SJSA1 (cell line): Measurements from ENCODE around the gene CHD2. TPM values are rescaled to one million over a fixed set of nuclear protein-coding genes. Genes with fewer than 3 reads are reported as not detected.

Source experiments
- DNase-seq, 2 experiments: peaks; one replicate each; pipeline ENCODE4 v3.0.0-alpha.2; 2015 to 2020; ENCODE audit warnings: low spot score in 2 of 2, low read depth in 1 of 2
- H3K27ac ChIP-seq: fragments of 250-450 bp; sonication (Bioruptor Pico); 2 replicates; pipeline ENCODE4 v1.5.1; 2020; ENCODE audit warnings: mild to moderate bottlenecking, moderate library complexity
- H3K27me3 ChIP-seq: fragments of 250-450 bp; sonication (Bioruptor Pico); replicated peaks from 2 replicates; pipeline ENCODE4 v1.5.1; 2020; ENCODE audit warnings: mild to moderate bottlenecking, moderate library complexity
- H3K36me3 ChIP-seq: fragments of 250-450 bp; sonication (Bioruptor Pico); 2 replicates; pipeline ENCODE4 v1.5.1; 2020; ENCODE audit warnings: mild to moderate bottlenecking
- H3K4me1 ChIP-seq: fragments of 250-450 bp; sonication (Bioruptor Pico); replicated peaks from 2 replicates; pipeline ENCODE4 v1.6.1; 2021; ENCODE audit warnings: mild to moderate bottlenecking
- H3K4me3 ChIP-seq: fragments of 250-450 bp; sonication (Bioruptor Pico); 2 replicates; pipeline ENCODE4 v1.5.1; 2020; ENCODE audit warnings: mild to moderate bottlenecking
- H3K9me3 ChIP-seq: fragments of 250-450 bp; sonication (Bioruptor Pico); replicated peaks from 2 replicates; pipeline ENCODE4 v1.5.1; 2020; ENCODE audit warnings: mild to moderate bottlenecking
- total RNA-seq: library from RNA; depleted of rRNA; stranded (reverse); fragments of >200 nt; shearing (Covaris generic); gene quantifications from 2 replicates; pipeline ENCODE4 v1.2.3, GENCODE V29; 2014

The CHD2 gene
- total RNA-seq, 1 experiment from 2014 or later, result 37.6 TPM

DNA sequence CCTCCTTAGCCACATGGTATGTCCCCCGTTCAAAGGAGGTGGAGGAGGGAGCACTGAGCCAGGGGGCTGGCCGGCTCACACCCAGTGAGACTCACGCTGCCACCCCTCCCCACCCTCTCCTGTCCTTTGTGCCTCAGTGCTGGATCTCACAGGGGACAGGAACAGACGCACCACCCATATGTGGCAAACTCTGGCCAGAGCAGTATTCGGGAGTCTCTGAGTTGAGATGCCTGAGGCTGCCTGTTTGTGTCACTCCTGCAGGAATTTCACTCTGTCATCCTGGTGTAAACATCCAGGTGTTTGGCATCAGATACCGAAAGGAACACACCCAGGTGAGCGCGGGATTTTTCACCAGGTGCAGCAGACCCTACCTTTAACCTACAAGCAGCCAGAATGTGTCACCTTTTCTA lies 163.1 kb downstream of the CHD2 start:
- Histone ChIP-seq H3K4me3 (no peak overlapping the region), H3K4me1 (peaks cover 8% of the 10 kb centered on the region), H3K9me3 (no peaks in the 10 kb centered on the region), H3K27me3 (no peaks in the 10 kb centered on the region), H3K27ac (no peak overlapping the region), H3K36me3 (peaks cover 3% of the 10 kb centered on the region; the same call in 1 of the 2 replicates)
- no peak for DNase-seq

GRCh38 chr15:93063796-93064690 lies 163.9 kb downstream of the CHD2 start:
- Histone ChIP-seq H3K27ac (no peak overlapping the region), H3K36me3 (peaks cover 3% of the 10 kb centered on the region; the same call in 1 of the 2 replicates), H3K4me1 (peaks cover 8% of the 10 kb centered on the region), H3K27me3 (no peaks in the 10 kb centered on the region), H3K4me3 (no peak overlapping the region), H3K9me3 (no peaks in the 10 kb centered on the region)
- no peak for DNase-seq

DNA sequence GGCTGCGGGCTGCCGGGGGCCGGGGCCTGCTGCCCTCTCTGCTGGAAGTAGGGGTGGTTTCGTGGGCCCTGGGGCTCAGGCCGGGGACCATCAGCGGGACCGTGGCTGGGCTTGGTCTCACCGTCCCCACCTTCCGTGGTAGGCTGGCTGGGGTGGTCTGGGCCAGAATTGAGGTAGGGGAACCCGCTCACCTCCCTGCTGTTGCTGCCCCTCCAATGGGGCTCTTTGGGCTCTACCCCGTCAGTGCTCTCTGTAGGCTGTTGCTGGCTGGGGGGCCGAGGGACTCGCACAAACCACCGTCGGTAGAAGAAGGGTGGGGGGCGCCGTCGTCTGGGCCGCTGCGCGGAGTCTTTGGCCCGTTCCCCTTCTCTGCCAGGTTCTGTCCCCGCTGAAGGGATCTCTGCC lies 165.5 kb downstream of the CHD2 start:
- H3K9me3 ChIP-seq, result no peaks in the 10 kb centered on the region; the same call in 1 of the 2 replicates
- no peak for DNase-seq
- no peak overlapping the region for H3K27ac ChIP-seq

DNA sequence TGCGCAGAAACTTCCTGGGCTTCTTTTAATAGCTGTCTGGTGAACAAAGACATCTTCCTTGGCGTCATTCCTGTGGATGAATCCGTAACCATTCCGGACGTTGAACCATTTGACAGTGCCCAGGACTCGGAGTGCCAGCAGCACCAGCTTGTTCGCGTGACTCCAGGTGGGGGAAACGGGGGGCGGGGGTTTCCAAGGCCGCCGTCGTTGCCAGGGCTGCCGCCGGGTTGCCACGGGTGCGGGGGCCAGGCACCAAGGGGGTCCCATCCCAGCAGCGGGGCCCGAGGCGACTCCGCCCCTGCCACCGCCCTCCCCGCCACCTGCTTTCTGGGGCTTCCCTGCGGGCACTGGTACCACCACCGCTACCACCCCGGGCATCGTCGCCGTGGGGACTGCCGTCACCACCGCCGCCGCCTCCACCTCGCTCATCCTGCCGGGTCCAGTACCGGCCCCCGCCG lies 166.1 kb downstream of the CHD2 start:
- Histone ChIP-seq H3K4me1 (peaks cover 9% of the 10 kb centered on the region), H3K27me3 (no peaks in the 10 kb centered on the region), H3K27ac (no peak overlapping the region), H3K36me3 (peaks cover 3% of the 10 kb centered on the region; the same call in 1 of the 2 replicates), H3K9me3 (no peaks in the 10 kb centered on the region; the same call in 1 of the 2 replicates), H3K4me3 (no peak overlapping the region)
- no peak for DNase-seq

More for the DNA sequence above, 165.5 kb downstream of the CHD2 start:
- H3K4me1 ChIP-seq, result peaks cover 8% of the 10 kb centered on the region
- peaks cover 3% of the 10 kb centered on the region; the same call in 1 of the 2 replicates for H3K36me3 ChIP-seq
- H3K27me3 ChIP-seq, result no peaks in the 10 kb centered on the region
- no peak overlapping the region for H3K4me3 ChIP-seq

- Histone ChIP-seq H3K4me3 (no peak overlapping the region), H3K27ac (no peak overlapping the region), H3K9me3 (no peaks in the 10 kb centered on the region; the same call in 1 of the 2 replicates), H3K4me1 (peaks cover 11% of the 10 kb centered on the region), H3K27me3 (no peaks in the 10 kb centered on the region), H3K36me3 (peaks cover 3% of the 10 kb centered on the region; the same call in 1 of the 2 replicates)
- no peak for DNase-seq
These were observed 166.9 kb downstream of the CHD2 start for GRCh38 chr15:93066834-93067648.

GRCh38 chr15:93067649-93068085 lies 167.5 kb downstream of the CHD2 start:
- Histone ChIP-seq H3K36me3 (peaks cover 5% of the 10 kb centered on the region; the same call in 1 of the 2 replicates), H3K27ac (no peak overlapping the region), H3K4me1 (peaks cover 16% of the 10 kb centered on the region), H3K9me3 (no peaks in the 10 kb centered on the region; the same call in 1 of the 2 replicates), H3K27me3 (no peaks in the 10 kb centered on the region), H3K4me3 (no peak overlapping the region)
- DNase-seq, result no peak

DNA sequence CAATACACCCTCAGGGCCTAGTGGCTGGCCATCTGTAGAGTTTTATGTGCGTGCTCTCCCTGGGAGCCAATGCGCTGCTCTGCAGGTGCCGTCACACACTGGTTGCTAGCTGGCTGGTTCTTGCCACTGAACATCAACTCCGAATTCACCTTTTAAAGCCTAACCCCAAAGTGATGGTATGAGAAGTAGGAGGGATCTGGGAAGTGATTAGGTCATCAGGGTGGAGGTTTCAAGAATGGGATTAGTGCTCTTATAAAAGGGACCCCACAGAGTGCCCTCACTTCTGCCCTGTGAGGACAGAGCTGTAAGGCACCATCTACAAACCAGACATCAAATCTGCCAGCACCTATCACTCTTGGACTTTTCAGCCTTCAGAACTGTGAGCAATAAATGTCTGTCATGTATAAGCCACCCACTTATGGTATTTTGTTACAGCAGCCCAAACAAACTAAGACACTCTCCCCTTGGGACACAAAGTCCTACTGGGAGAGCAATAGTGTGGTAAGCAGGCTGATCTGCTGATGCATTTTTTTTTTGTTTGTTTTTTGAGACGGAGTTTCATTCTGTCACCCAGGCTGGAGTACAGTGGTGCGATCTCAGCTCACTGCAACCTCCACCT lies 168.6 kb downstream of the CHD2 start:
- Histone ChIP-seq H3K27ac (no peak overlapping the region), H3K4me1 (peaks cover 26% of the 10 kb centered on the region), H3K9me3 (no peaks in the 10 kb centered on the region; the same call in 1 of the 2 replicates), H3K36me3 (peaks cover 6% of the 10 kb centered on the region; the same call in 1 of the 2 replicates), H3K27me3 (no peaks in the 10 kb centered on the region), H3K4me3 (no peak overlapping the region)
- DNase-seq, result no peak

- no peaks in the 10 kb centered on the region for H3K27me3 ChIP-seq
- no peak overlapping the region for H3K27ac ChIP-seq
- peaks cover 6% of the 10 kb centered on the region; the same call in 1 of the 2 replicates for H3K36me3 ChIP-seq
- no peak for DNase-seq
- peaks cover 26% of the 10 kb centered on the region for H3K4me1 ChIP-seq
- H3K4me3 ChIP-seq, result no peak overlapping the region
- H3K9me3 ChIP-seq, result no peaks in the 10 kb centered on the region; the same call in 1 of the 2 replicates
These were observed 170.0 kb downstream of the CHD2 start for GRCh38 chr15:93070132-93070531.

DNA sequence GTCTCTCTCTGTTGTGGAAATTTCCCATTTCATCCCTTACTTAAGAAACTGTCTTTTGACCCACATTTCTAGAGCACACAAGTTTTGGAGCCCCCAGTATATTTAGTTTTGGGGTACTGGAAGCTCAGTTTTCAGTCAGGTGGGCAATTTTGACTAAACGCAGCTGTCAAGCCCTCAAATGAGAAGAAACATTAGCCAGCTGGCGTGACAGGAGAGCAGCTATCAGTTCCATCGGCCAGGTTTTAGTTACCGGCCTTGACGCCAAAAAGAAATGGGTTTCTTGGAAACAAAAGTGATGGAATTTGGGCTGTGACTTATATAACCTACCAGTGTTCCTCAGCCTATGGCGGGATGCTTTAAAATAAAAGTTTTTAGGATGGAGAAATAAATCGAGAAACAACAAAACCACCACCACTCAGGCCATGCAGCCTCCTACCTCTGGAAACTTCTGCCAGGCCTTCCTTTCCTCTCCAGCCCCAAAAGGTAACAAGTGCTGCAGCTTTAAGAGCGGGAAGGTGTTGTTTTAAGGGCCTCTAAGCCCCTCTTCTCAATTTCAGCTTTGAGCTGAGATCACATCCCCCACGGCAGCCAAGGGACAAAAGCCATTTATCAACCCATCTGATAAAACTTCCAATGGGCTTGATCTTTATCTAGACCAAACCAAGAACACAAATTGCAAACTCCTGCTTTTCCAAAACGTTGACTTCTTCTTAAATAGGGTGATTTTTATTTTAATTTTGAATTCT lies 170.6 kb downstream of the CHD2 start:
- Histone ChIP-seq H3K4me3 (no peak overlapping the region; the same call in 1 of the 2 replicates), H3K27me3 (no peaks in the 10 kb centered on the region), H3K36me3 (peaks cover 5% of the 10 kb centered on the region; the same call in 1 of the 2 replicates), H3K9me3 (no peaks in the 10 kb centered on the region; the same call in 1 of the 2 replicates), H3K27ac (no peak overlapping the region), H3K4me1 (peaks cover 26% of the 10 kb centered on the region)
- DNase-seq, result no peak

- peak overlapping the region; percentile 58 for H3K4me3 ChIP-seq
- peak overlapping the region; percentile 1; the same call in 1 of the 2 replicates for H3K27ac ChIP-seq
- no peaks in the 10 kb centered on the region for H3K27me3 ChIP-seq
- DNase-seq, result no peak
- H3K36me3 ChIP-seq, result 0 out of 2 replicates have a peak, but pooled peaks cover 4% of the 10 kb centered on the region
- H3K4me1 ChIP-seq, result peaks cover 26% of the 10 kb centered on the region
- no peaks in the 10 kb centered on the region; the same call in 1 of the 2 replicates for H3K9me3 ChIP-seq
These were observed 171.4 kb downstream of the CHD2 start for GRCh38 chr15:93071469-93071936.

GRCh38 chr15:93072011-93072410 lies 171.9 kb downstream of the CHD2 start:
- Histone ChIP-seq H3K36me3 (0 out of 2 replicates have a peak, but pooled peaks cover 4% of the 10 kb centered on the region), H3K4me1 (peaks cover 22% of the 10 kb centered on the region), H3K9me3 (no peaks in the 10 kb centered on the region; the same call in 1 of the 2 replicates), H3K4me3 (peak overlapping the region; percentile 58), H3K27me3 (no peaks in the 10 kb centered on the region), H3K27ac (peak overlapping the region; percentile 1; the same call in 1 of the 2 replicates)
- DNase-seq, result peak in 1 of 2 experiments; percentile 58
